ENCODE data around the gene TRPC4AP.

- TF ChIP-seq POLR2AphosphoS5 (IDR thresholded peaks at IDR 0.05; ENCODE audit: low read depth, low read length) (no peak), REST (IDR thresholded peaks at IDR 0.05; ENCODE audit: insufficient read depth in 1 of 2, low read depth in 2 of 2, low read length in 2 of 2) (no peak), TAF1 (IDR thresholded peaks at IDR 0.05; ENCODE audit: borderline replicate concordance, insufficient read depth, low read length) (no peak), SIN3A (IDR thresholded peaks at IDR 0.05; ENCODE audit: borderline replicate concordance, insufficient read depth, low read length) (no peak)
These were observed 4.1 kb downstream of the TRPC4AP start for GRCh38 chr20:35088231-35089145.

All from PFSK-1 (cell line).